Hepatocyte (in vitro differentiated cells): ENCODE measurements around the gene SCIMP. TPM values are rescaled to one million over a fixed set of nuclear protein-coding genes. Genes with fewer than 3 reads are reported as not detected.

Experiments
- DNase-seq: peaks from one replicate; pipeline ENCODE4 v3.0.0-alpha.2; 2016; ENCODE audit warnings: low spot score
- H2AFZ ChIP-seq: fragments of 200-600 bp; sonication (generic); 2 replicates; pipeline ENCODE4 v1.6.0; 2016; ENCODE audit warnings: antibody characterized with exemption, mild to moderate bottlenecking
- H3K27ac ChIP-seq: fragments of 200-600 bp; sonication (generic); 2 replicates; pipeline ENCODE4 v1.5.1; 2016; ENCODE audit warnings: mild to moderate bottlenecking
- H3K27me3 ChIP-seq: fragments of 200-600 bp; sonication (generic); 2 replicates; pipeline ENCODE4 v1.6.1; 2016
- H3K36me3 ChIP-seq: fragments of 200-600 bp; sonication (generic); replicated peaks from 2 replicates; pipeline ENCODE4 v1.5.1; 2016; ENCODE audit warnings: low read depth; ENCODE audit not compliant: insufficient read depth
- H3K4me1 ChIP-seq: fragments of 200-600 bp; sonication (generic); 2 replicates; pipeline ENCODE4 v1.5.1; 2016; ENCODE audit warnings: mild to moderate bottlenecking, moderate library complexity; ENCODE audit not compliant: insufficient read depth
- H3K4me2 ChIP-seq: fragments of 200-600 bp; sonication (generic); 2 replicates; pipeline ENCODE4 v1.6.0; 2016
- H3K4me3 ChIP-seq: fragments of 200-600 bp; sonication (generic); 2 replicates; pipeline ENCODE4 v1.5.1; 2016; ENCODE audit warnings: mild to moderate bottlenecking
- H3K79me2 ChIP-seq: fragments of 200-600 bp; sonication (generic); 2 replicates; pipeline ENCODE4 v1.6.0; 2017; ENCODE audit warnings: mild to moderate bottlenecking
- H3K9me2 ChIP-seq: fragments of 200-600 bp; sonication (generic); replicated peaks from 2 replicates; pipeline ENCODE4 v1.6.0; 2017; ENCODE audit warnings: mild to moderate bottlenecking; ENCODE audit not compliant: insufficient read depth
- H3K9me3 ChIP-seq: fragments of 200-600 bp; sonication (generic); 2 replicates; pipeline ENCODE4 v1.5.1; 2016; ENCODE audit warnings: low read depth, mild to moderate bottlenecking
- H4K20me1 ChIP-seq: fragments of 200-600 bp; sonication (generic); 2 replicates; pipeline ENCODE4 v1.6.0; 2016; ENCODE audit warnings: mild to moderate bottlenecking; ENCODE audit not compliant: insufficient read depth, poor library complexity, severe bottlenecking
- CTCF ChIP-seq: fragments of 200-600 bp; sonication (generic); IDR thresholded peaks from 2 replicates; pipeline ENCODE4 v1.5.1; 2016; ENCODE audit warnings: antibody characterized with exemption, mild to moderate bottlenecking; ENCODE audit not compliant: poor library complexity
- EZH2 ChIP-seq: fragments of 200-600 bp; sonication (generic); IDR thresholded peaks from 2 replicates; pipeline ENCODE4 v1.6.1; 2016; ENCODE audit warnings: antibody characterized with exemption, mild to moderate bottlenecking, borderline replicate concordance
- EZH2phosphoT487 ChIP-seq: fragments of 200-600 bp; sonication (generic); IDR thresholded peaks from one replicate; pipeline ENCODE4 v1.6.1; 2018; ENCODE audit warnings: antibody characterized with exemption, mild to moderate bottlenecking, low read depth, moderate library complexity; ENCODE audit not compliant: unreplicated experiment, severe bottlenecking
- WGBS: methylation state at CpG from one replicate; pipeline ENCODE4 v1.1.6; 2016; ENCODE audit warnings: low lambda C conversion rate; ENCODE audit errors: missing lambda C conversion rate; 5-methylcytosine and 5-hydroxymethylcytosine counted together
- polyA plus RNA-seq: library from polyadenylated mRNA; unstranded; fragments of >200 nt; fragmentation: Nextera tagmentation; extraction: Ambion mirVana; gene quantifications from 2 replicates; pipeline ENCODE4 v1.2.1, GENCODE V29; 2016
- total RNA-seq: library from RNA; depleted of rRNA; stranded (reverse); fragments of >200 nt; gene quantifications from 2 replicates; pipeline ENCODE4 v1.2.3, GENCODE V29; 2014

The SCIMP gene
- total and polyA plus RNA-seq, 2 experiments from 2014 or later: 0.03 to 0.57 TPM

- H4K20me1 ChIP-seq: no peaks in the 10 kb centered on the region
- H3K4me2 ChIP-seq: no peak overlapping the region
- no peak overlapping the region for H3K27ac ChIP-seq
- no peak overlapping the region for H3K4me3 ChIP-seq
- no peaks in the 10 kb centered on the region for H3K36me3 ChIP-seq
- H3K9me2 ChIP-seq: no peaks in the 10 kb centered on the region
- 56% methylated on average over 3 of the region's 3 CpGs for WGBS
- no peaks in the 10 kb centered on the region for H3K27me3 ChIP-seq
- no peak for DNase-seq
- no peaks in the 10 kb centered on the region for H3K4me1 ChIP-seq
- H3K79me2 ChIP-seq: no peaks in the 10 kb centered on the region
- no peaks in the 10 kb centered on the region for H3K9me3 ChIP-seq
- TF ChIP-seq EZH2: no peak
- no peak for TF ChIP-seq CTCF
- TF ChIP-seq EZH2phosphoT487: no peak
- H2AFZ ChIP-seq: no peak overlapping the region
Observed at GRCh38 chr17:5264893-5265292, 30.2 kb upstream of the SCIMP start.

- WGBS: 92% methylated on average over 6 of the region's 6 CpGs
- Histone ChIP-seq H3K36me3 (no peaks in the 10 kb centered on the region), H3K9me3 (no peaks in the 10 kb centered on the region), H3K9me2 (no peaks in the 10 kb centered on the region), H3K4me1 (no peaks in the 10 kb centered on the region), H3K4me3 (no peak overlapping the region), H3K4me2 (no peak overlapping the region), H4K20me1 (no peaks in the 10 kb centered on the region), H3K27me3 (no peaks in the 10 kb centered on the region), H3K27ac (no peak overlapping the region), H2AFZ (no peak overlapping the region), H3K79me2 (no peaks in the 10 kb centered on the region)
- no peak for DNase-seq
- TF ChIP-seq EZH2phosphoT487 (no peak), CTCF (no peak), EZH2 (no peak)
Observed at GRCh38 chr17:5263441-5263840, 28.8 kb upstream of the SCIMP start.

GRCh38 chr17:5262416-5262991, 27.8 kb upstream of the SCIMP start:
- no peaks in the 10 kb centered on the region for H3K9me2 ChIP-seq
- H3K27me3 ChIP-seq: no peaks in the 10 kb centered on the region
- 76% methylated on average over 2 of the region's 2 CpGs for WGBS
- no peaks in the 10 kb centered on the region for H3K9me3 ChIP-seq
- H3K79me2 ChIP-seq: no peaks in the 10 kb centered on the region
- H3K27ac ChIP-seq: no peak overlapping the region
- DNase-seq: no peak
- no peak overlapping the region for H3K4me3 ChIP-seq
- no peaks in the 10 kb centered on the region for H4K20me1 ChIP-seq
- H3K4me1 ChIP-seq: no peaks in the 10 kb centered on the region
- TF ChIP-seq EZH2 (no peak), EZH2phosphoT487 (no peak), CTCF (no peak)
- H3K36me3 ChIP-seq: no peaks in the 10 kb centered on the region
- H3K4me2 ChIP-seq: no peak overlapping the region
- H2AFZ ChIP-seq: no peak overlapping the region

- Histone ChIP-seq H3K36me3 (no peaks in the 10 kb centered on the region), H3K9me2 (no peaks in the 10 kb centered on the region), H3K4me1 (no peaks in the 10 kb centered on the region), H3K79me2 (no peaks in the 10 kb centered on the region), H3K9me3 (no peaks in the 10 kb centered on the region), H3K27me3 (no peaks in the 10 kb centered on the region), H4K20me1 (no peaks in the 10 kb centered on the region), H3K4me2 (no peak overlapping the region), H3K4me3 (no peak overlapping the region), H2AFZ (no peak overlapping the region), H3K27ac (no peak overlapping the region)
- DNase-seq: no peak
- TF ChIP-seq EZH2 (no peak), EZH2phosphoT487 (no peak), CTCF (no peak)
- whole genome bisulfite sequencing: 100% methylated on average over 1 of the region's 1 CpG
Observed at GRCh38 chr17:5260542-5260941, 25.9 kb upstream of the SCIMP start.
